Measurements from ENCODE around the gene CEP72. TPM values are rescaled to one million over a fixed set of nuclear protein-coding genes. Genes with fewer than 3 reads are reported as not detected.
A peak's percentile ranks its signal among the peaks of the same experiment; 100 is the strongest.
"Not testable (repeated sequence)": the region's sequence is repeated elsewhere in the genome, so short reads cannot be mapped to it uniquely, and the experiment has no call there.

The CEP72 gene
- 2.3 and 2.6 TPM in 2 replicates for total RNA-seq
- polyA plus RNA-seq (2012), result 1.5 TPM

GRCh38 chr5:611731-612486 is at the start of gene CEP72:
TSS of gene CEP72 (plus strand) at chr5:612340. CDS start at chr5:612362, 22 bp downstream.
- peak; percentile 83 for DNase-seq (ENCODE audit: low read depth)

GRCh38 chr5:565782-566440 is 46.2 kb upstream of the CEP72 start:
- DNase-seq (ENCODE audit: low read depth), result no peak

- DNase-seq (ENCODE audit: low read depth), result no peak
These were observed 45.4 kb upstream of the CEP72 start for GRCh38 chr5:566636-567309.

DNA sequence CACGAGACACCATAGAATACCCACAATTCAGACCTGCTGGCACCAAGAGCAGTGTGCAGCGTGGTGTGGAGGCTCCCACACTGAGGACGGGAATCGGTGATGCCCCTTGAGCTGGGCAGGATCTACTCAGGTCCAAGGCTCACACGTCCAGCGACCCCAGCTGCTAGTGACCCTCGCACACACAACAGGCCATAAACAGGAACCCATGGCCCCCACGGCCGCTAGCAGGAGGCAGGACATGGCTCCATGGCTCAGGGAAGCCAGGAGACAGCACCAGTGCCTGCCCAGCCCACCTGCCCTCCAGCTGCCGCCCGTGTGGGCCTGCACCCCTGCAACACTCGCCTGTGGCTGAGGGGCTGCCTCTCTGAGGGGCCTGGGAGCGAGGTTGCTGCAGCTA is 44.5 kb upstream of the CEP72 start:
- DNase-seq (ENCODE audit: low read depth), result no peak

GRCh38 chr5:568061-568781 is 43.9 kb upstream of the CEP72 start:
- DNase-seq (ENCODE audit: low read depth), result no peak

GRCh38 chr5:568809-569208 is 43.3 kb upstream of the CEP72 start:
- no peak for DNase-seq (ENCODE audit: low read depth)

GRCh38 chr5:569358-569867 is 42.7 kb upstream of the CEP72 start:
- DNase-seq (ENCODE audit: low read depth), result no peak

GRCh38 chr5:569868-570361 is 42.2 kb upstream of the CEP72 start:
- DNase-seq (ENCODE audit: low read depth), result no peak

GRCh38 chr5:570446-570845 is 41.7 kb upstream of the CEP72 start:
- no peak for DNase-seq (ENCODE audit: low read depth)

DNA sequence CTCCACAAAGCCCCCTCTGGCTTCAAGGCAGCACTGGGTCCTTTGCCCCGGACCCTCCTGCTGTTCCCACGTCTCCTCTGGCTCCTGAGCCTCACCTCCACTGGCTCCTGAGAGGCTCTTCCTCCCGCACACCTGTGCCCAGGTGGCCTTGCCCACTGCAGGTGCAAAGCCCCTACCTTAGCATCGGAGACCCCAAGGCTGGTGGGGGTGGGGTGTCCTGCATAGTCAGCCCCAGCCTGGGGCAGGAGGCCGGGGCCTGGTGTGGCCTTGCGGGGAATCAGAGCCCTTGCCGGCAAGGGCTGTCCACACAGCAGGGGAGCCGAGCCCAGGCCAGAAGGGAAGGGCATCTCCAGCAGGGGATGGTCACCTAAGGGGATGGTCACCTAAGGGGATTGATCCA is 41.3 kb upstream of the CEP72 start:
- DNase-seq (ENCODE audit: low read depth), result no peak

DNA sequence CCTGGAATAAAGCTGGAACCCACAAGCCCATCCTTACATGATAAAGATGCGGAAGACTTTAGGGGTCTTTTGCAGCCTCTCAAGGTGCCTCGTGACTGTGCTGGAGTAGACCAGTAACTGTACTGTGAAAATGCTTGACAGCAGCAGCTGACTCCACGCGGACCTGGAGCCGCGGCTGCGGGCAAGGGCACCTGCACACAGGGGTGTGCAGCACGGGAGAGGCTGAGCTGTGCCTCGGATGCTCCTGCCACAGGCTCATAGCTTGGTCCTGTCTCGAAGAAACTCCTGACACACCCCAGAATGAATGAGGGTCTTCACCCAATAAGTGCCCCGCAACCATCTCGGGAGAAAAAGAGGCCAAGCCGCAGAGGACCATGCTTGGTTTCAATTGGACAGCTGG is 40.3 kb upstream of the CEP72 start:
- no peak for DNase-seq (ENCODE audit: low read depth)

- no peak for DNase-seq (ENCODE audit: low read depth)
These were observed 39.6 kb upstream of the CEP72 start for GRCh38 chr5:572398-573019.

DNA sequence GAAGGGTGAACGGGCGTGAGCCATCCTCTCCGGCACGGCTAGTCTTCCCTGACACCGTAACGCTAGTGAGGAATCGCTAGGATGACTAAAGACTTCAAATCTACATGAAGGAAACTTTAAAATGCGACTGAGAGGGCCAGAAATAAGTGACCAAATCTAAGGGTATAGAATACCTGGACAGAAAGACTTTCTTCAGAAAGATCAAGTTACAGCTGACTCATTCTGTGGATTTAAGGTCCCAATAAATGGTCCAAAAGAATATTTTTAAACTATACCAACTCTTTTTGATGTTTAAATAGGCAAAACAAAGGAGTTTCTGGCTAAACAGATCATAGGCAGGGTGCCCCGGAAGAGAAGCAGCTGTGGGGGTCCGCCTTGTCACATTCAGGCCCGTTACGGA is 38.9 kb upstream of the CEP72 start:
- no peak for DNase-seq (ENCODE audit: low read depth)

GRCh38 chr5:573976-574375 is 38.2 kb upstream of the CEP72 start:
- no peak for DNase-seq (ENCODE audit: low read depth)

DNA sequence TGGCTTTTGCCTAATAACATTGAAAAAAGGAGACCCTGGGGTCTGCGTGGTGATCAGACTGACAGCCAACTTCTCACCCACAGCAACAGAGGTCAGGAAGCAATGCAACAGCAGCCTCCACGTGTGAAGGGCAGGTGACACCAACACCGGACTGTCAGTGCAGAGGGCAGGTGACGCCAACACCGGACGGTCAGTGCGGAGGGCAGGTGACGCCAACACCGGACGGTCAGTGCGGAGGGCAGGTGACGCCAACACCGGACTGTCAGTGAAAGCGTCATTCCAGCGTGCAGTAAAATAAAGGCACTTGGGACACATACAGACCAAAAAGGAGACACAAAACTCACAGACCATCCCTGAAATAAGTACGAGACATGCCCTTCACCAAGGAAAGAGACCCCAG is 37.2 kb upstream of the CEP72 start:
- no peak for DNase-seq (ENCODE audit: low read depth)

DNA sequence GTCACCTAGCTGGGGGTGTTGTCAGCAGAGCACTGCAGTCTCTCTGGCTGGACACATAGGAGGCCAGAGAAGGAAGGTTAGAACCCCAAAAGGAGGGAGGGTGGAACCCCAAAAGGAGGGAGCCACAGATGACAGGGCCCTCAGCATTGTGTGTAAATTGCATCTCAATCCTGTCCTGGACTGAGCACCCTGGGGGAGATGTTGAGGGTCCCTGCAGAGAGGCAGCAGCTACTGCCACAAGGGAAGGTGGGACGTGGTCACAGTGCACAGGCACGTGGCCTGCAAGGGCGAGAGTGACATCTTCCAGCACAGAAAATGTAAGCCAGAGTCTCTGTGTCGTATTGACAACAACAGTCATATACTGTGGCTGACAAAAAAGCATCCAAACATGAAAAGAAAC is 36.5 kb upstream of the CEP72 start:
- no peak for DNase-seq (ENCODE audit: low read depth)

- DNase-seq (ENCODE audit: low read depth), result not testable (repeated sequence)
These were observed 34.9 kb upstream of the CEP72 start for GRCh38 chr5:577214-577613.

DNA sequence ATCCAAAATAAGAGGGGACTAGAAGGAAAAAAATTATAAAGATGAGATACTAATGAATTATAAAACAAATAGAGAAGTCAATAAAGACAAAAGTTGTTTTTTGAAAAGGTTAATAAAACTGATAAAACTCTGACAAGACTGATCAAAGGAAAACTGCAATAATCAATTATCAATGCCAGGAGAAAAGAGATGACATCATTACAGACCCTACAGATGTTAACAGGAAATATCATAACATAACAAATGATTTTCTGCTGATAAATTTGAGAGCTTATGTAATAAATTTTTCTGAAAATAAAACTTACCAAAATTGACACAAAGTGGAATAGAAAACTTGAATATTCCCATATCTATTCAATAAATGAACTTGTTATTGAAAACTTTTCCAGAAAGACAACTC is 34.3 kb upstream of the CEP72 start:
- DNase-seq (ENCODE audit: low read depth), result no peak

DNA sequence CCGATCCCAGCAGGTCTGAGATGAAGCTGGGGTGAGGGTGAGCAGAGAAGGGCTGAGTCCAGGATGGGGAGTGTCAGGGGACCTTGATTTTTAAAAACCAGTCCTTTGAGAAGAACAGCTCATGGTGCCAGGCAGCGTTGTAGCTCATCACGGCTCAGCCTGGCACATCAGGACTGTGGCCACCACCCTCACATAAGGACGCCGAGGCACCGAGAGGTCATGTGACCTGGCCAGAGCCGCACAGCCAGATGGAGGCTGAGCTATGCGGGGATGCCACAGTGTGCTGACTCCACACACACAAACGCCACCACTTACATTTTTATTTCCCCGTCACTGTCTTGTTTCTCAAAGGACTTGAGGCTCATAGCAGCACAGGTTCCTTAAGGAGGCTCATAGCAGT is 32.9 kb upstream of the CEP72 start:
- DNase-seq (ENCODE audit: low read depth), result no peak

DNA sequence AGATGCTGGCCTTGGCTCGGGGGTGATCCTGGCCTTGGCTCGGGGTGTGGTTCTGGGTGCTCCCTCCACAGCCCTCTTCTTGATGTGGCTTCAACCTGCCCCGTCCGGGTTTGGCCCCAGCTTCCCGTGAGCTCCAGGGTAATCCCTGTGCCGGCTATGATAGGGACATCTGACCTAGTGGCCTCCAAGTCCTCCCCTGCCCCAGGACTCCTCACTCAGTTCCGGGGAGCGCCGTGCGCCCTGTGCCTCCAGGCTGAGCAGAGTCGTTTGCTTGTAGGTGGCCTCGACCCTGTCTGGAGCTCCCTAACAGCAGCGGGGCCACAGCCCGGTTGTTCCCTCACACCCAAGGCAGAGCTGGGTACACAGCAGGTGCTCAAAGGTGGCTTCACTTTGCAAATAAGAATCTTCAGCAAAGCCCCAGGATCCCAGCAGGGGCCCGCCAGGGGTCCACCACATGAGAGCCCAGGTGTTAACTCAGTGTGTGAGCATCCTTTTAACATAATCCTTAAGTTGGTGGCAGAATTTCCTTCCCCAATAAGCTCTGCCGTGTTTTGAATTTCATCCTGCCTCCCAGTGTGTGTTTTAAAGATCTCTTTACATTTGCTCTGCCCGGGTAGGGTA is 32.3 kb upstream of the CEP72 start:
- no peak for DNase-seq (ENCODE audit: low read depth)

Data from myocyte (in vitro differentiated cells).